HEK293 (cell line): Measurements from ENCODE around the gene PTPN11.
A peak's percentile ranks its signal among the peaks of the same experiment; 100 is the strongest.

Source experiments
- CTCF ChIA-PET: fragments of 350-600 bp; formaldehyde crosslinking; extraction: SDS; loops from one replicate; lab custom pipeline; 2021; ENCODE audit warnings: antibody characterized with exemption; lab: Yijun Ruan, JAX
- POLR2A ChIA-PET: fragments of 300-600 bp; formaldehyde crosslinking; extraction: SDS; loops from one replicate; lab custom pipeline; 2020; ENCODE audit warnings: antibody characterized with exemption, inconsistent platforms; lab: Yijun Ruan, JAX
- H3K27ac ChIP-seq: fragments of 200-500 bp; sonication (Bioruptor generic); 2 replicates; pipeline ENCODE4 v1.5.1; 2014; ENCODE audit warnings: low read depth, low read length, control low read depth, inconsistent platforms; ENCODE audit errors: extremely low read depth
- H3K36me3 ChIP-seq, 2 experiments: fragments of 200-500 bp in 1 of 2; sonication (Bioruptor generic) in 1 of 2; 1 replicate in 1 of 2; 2 replicates in 1 of 2; pipeline ENCODE4 v1.5.1; 2014 to 2017; ENCODE audit warnings: inconsistent platforms in 2 of 2, low read length in 2 of 2; ENCODE audit not compliant: control insufficient read depth in 2 of 2, insufficient read depth in 1 of 2
- H3K4me1 ChIP-seq: fragments of 200-500 bp; sonication (Bioruptor generic); 2 replicates; pipeline ENCODE4 v1.5.1; 2014; ENCODE audit warnings: mild to moderate bottlenecking, low read length, inconsistent platforms; ENCODE audit not compliant: control insufficient read depth, insufficient read depth
- H3K4me3 ChIP-seq: 2 replicates; pipeline ENCODE4 v1.5.1; 2011; ENCODE audit warnings: low read depth, mild to moderate bottlenecking, control low read depth, low read length, moderate library complexity
- H3K9me3 ChIP-seq: fragments of 200-500 bp; sonication (Bioruptor generic); 2 replicates; pipeline ENCODE4 v1.5.1; 2014; ENCODE audit warnings: low read depth, low read length, inconsistent platforms; ENCODE audit not compliant: control insufficient read depth, insufficient read depth
- GLIS1 ChIP-seq: fragments of 450-650 bp; formaldehyde crosslinking; IDR thresholded peaks from 2 replicates; pipeline ENCODE4 v1.5.1; 2016; ENCODE audit warnings: missing biosample characterization, missing genetic modification characterization
- GLIS2 ChIP-seq: fragments of 450-650 bp; formaldehyde crosslinking; IDR thresholded peaks from 2 replicates; pipeline ENCODE4 v1.5.1; 2016; ENCODE audit warnings: missing biosample characterization, missing genetic modification characterization
- KLF10 ChIP-seq: fragments of 450-650 bp; IDR thresholded peaks from 2 replicates; pipeline ENCODE4 v1.5.1; 2018; ENCODE audit warnings: missing biosample characterization, mild to moderate bottlenecking, missing genetic modification characterization
- MYNN ChIP-seq: fragments of 450-650 bp; formaldehyde crosslinking; IDR thresholded peaks from 2 replicates; pipeline ENCODE4 v1.5.1; 2016; ENCODE audit warnings: missing biosample characterization, missing genetic modification characterization, borderline replicate concordance
- SALL2 ChIP-seq: fragments of 450-650 bp; formaldehyde crosslinking; IDR thresholded peaks from 2 replicates; pipeline ENCODE4 v1.5.0; 2017; ENCODE audit warnings: missing biosample characterization, mild to moderate bottlenecking, missing genetic modification characterization, borderline replicate concordance
- SCRT2 ChIP-seq: fragments of 450-650 bp; formaldehyde crosslinking; IDR thresholded peaks from 2 replicates; pipeline ENCODE4 v1.5.1; 2016; ENCODE audit warnings: missing biosample characterization, missing genetic modification characterization
- SP2 ChIP-seq: fragments of 450-650 bp; formaldehyde crosslinking; IDR thresholded peaks from 2 replicates; pipeline ENCODE4 v1.5.1; 2016; ENCODE audit warnings: missing biosample characterization, missing genetic modification characterization
- ZBTB17 ChIP-seq: fragments of 450-650 bp; formaldehyde crosslinking; IDR thresholded peaks from 2 replicates; pipeline ENCODE4 v1.5.1; 2016; ENCODE audit warnings: missing biosample characterization, missing genetic modification characterization
- ZBTB21 ChIP-seq: fragments of 450-650 bp; formaldehyde crosslinking; IDR thresholded peaks from 2 replicates; pipeline ENCODE4 v1.5.1; 2017; ENCODE audit warnings: missing biosample characterization, missing genetic modification characterization
- ZBTB48 ChIP-seq: fragments of 450-650 bp; formaldehyde crosslinking; IDR thresholded peaks from 2 replicates; pipeline ENCODE4 v1.5.1; 2016; ENCODE audit warnings: missing biosample characterization, missing genetic modification characterization
- ZEB2 ChIP-seq: fragments of 450-650 bp; formaldehyde crosslinking; IDR thresholded peaks from 2 replicates; pipeline ENCODE4 v1.5.1; 2016; ENCODE audit warnings: missing biosample characterization, missing genetic modification characterization
- ZFHX2 ChIP-seq: fragments of 450-650 bp; formaldehyde crosslinking; conservative IDR thresholded peaks from 2 replicates; pipeline ENCODE4 v1.5.1; 2016; ENCODE audit warnings: missing biosample characterization, missing genetic modification characterization
- ZNF138 ChIP-seq: fragments of 450-650 bp; formaldehyde crosslinking; IDR thresholded peaks from 2 replicates; pipeline ENCODE4 v1.5.1; 2016; ENCODE audit warnings: missing biosample characterization, missing genetic modification characterization, borderline replicate concordance
- ZNF146 ChIP-seq: fragments of 450-650 bp; formaldehyde crosslinking; IDR thresholded peaks from 2 replicates; pipeline ENCODE4 v1.5.1; 2016; ENCODE audit warnings: missing biosample characterization, missing genetic modification characterization
- ZNF169 ChIP-seq: fragments of 450-650 bp; formaldehyde crosslinking; IDR thresholded peaks from 2 replicates; pipeline ENCODE4 v1.5.1; 2016; ENCODE audit warnings: missing biosample characterization, missing genetic modification characterization
- ZNF221 ChIP-seq: fragments of 450-650 bp; formaldehyde crosslinking; IDR thresholded peaks from 2 replicates; pipeline ENCODE4 v1.5.1; 2017; ENCODE audit warnings: missing biosample characterization, missing genetic modification characterization, borderline replicate concordance
- ZNF248 ChIP-seq: fragments of 450-650 bp; formaldehyde crosslinking; IDR thresholded peaks from 2 replicates; pipeline ENCODE4 v1.5.1; 2017; ENCODE audit warnings: missing biosample characterization, missing genetic modification characterization
- ZNF394 ChIP-seq: fragments of 450-650 bp; formaldehyde crosslinking; IDR thresholded peaks from 2 replicates; pipeline ENCODE4 v1.5.1; 2016; ENCODE audit warnings: missing biosample characterization, missing genetic modification characterization, mild to moderate bottlenecking, moderate library complexity, borderline replicate concordance
- ZNF433 ChIP-seq: fragments of 450-650 bp; formaldehyde crosslinking; IDR thresholded peaks from 2 replicates; pipeline ENCODE4 v1.5.1; 2016; ENCODE audit warnings: missing biosample characterization, missing genetic modification characterization, low read depth
- ZNF548 ChIP-seq: fragments of 450-650 bp; formaldehyde crosslinking; IDR thresholded peaks from 2 replicates; pipeline ENCODE4 v1.5.1; 2016; ENCODE audit warnings: missing biosample characterization, missing genetic modification characterization
- ZNF560 ChIP-seq: fragments of 450-650 bp; formaldehyde crosslinking; IDR thresholded peaks from 2 replicates; pipeline ENCODE4 v1.5.1; 2017; ENCODE audit warnings: missing biosample characterization, missing genetic modification characterization, borderline replicate concordance
- ZNF664 ChIP-seq: fragments of 450-650 bp; formaldehyde crosslinking; IDR thresholded peaks from 2 replicates; pipeline ENCODE4 v1.5.1; 2016; ENCODE audit warnings: missing biosample characterization, missing genetic modification characterization
- ZNF76 ChIP-seq: fragments of 450-650 bp; formaldehyde crosslinking; IDR thresholded peaks from 2 replicates; pipeline ENCODE4; 2016; ENCODE audit warnings: low read depth, missing biosample characterization, missing genetic modification characterization, borderline replicate concordance
- ZNF791 ChIP-seq: fragments of 450-650 bp; formaldehyde crosslinking; IDR thresholded peaks from 2 replicates; pipeline ENCODE4 v1.5.1; 2016; ENCODE audit warnings: missing biosample characterization, missing genetic modification characterization
- ZSCAN16 ChIP-seq: fragments of 450-650 bp; formaldehyde crosslinking; IDR thresholded peaks from 2 replicates; pipeline ENCODE4 v1.5.1; 2016; ENCODE audit warnings: missing biosample characterization, missing genetic modification characterization
- TF ChIP-seq, protein P1 (sequence below): fragments of 450-650 bp; formaldehyde crosslinking; IDR thresholded peaks from 2 replicates; pipeline ENCODE4 v1.5.1; 2017; ENCODE audit warnings: missing biosample characterization, missing genetic modification characterization
- TF ChIP-seq, protein P2 (sequence below): fragments of 450-650 bp; formaldehyde crosslinking; IDR thresholded peaks from 2 replicates; pipeline ENCODE4 v1.5.1; 2017; ENCODE audit warnings: missing biosample characterization, missing genetic modification characterization
- TF ChIP-seq, protein P3 (sequence below): fragments of 450-650 bp; formaldehyde crosslinking; IDR thresholded peaks from 2 replicates; pipeline ENCODE4 v1.5.1; 2016; ENCODE audit warnings: missing biosample characterization, missing genetic modification characterization, low read depth
- TF ChIP-seq, protein P4 (sequence below): fragments of 450-650 bp; formaldehyde crosslinking; IDR thresholded peaks from 2 replicates; pipeline ENCODE4 v1.5.1; 2016; ENCODE audit warnings: missing biosample characterization, missing genetic modification characterization

PTPN11 gene

DNA sequence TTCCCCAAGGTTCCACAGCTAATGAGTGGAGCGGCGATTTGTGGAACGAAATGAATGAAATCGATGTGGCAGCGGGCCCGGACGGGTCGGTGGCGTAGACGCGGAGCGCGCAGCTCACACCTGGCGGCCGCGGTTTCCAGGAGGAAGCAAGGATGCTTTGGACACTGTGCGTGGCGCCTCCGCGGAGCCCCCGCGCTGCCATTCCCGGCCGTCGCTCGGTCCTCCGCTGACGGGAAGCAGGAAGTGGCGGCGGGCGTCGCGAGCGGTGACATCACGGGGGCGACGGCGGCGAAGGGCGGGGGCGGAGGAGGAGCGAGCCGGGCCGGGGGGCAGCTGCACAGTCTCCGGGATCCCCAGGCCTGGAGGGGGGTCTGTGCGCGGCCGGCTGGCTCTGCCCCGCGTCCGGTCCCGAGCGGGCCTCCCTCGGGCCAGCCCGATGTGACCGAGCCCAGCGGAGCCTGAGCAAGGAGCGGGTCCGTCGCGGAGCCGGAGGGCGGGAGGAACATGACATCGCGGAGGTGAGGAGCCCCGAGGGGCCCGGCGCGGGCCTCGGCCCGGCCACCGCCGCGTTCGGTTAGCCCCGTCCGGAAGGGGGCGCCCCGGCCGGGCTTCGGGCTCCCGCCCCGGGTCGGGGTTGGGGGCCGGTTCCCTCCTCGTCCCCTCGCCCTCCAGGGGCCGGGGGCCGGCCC is at the start of gene PTPN11:
PTPN11 (plus strand) TSS at position 340 of the 689 bp plus-strand sequence; CDS start at position 505, 165 bp downstream.
- Histone ChIP-seq H3K4me3 (peak within 1 kb of the TSS; percentile 99), H3K9me3 (no peaks in the 10 kb centered on the region), H3K4me1 (0 out of 2 replicates have a peak, but pooled peaks cover 4% of the 10 kb centered on the region), H3K36me3 (no peaks in the 10 kb centered on the region), H3K27ac (peak within 1 kb of the TSS; percentile 80)
- CTCF ChIA-PET, result interaction anchor here (0.5 to 0.7 kb wide), 2 partner anchors 43 to 95 kb away, joined by 3 to 4 read pairs; no protein-coding TSS in a partner anchor
- POLR2A ChIA-PET, result interaction anchor here (0.7 to 1.0 kb wide), 2 partner anchors 14 to 153 kb away, joined by 3 to 6 read pairs; no protein-coding TSS in a partner anchor
- TF ChIP-seq, protein P1, sequence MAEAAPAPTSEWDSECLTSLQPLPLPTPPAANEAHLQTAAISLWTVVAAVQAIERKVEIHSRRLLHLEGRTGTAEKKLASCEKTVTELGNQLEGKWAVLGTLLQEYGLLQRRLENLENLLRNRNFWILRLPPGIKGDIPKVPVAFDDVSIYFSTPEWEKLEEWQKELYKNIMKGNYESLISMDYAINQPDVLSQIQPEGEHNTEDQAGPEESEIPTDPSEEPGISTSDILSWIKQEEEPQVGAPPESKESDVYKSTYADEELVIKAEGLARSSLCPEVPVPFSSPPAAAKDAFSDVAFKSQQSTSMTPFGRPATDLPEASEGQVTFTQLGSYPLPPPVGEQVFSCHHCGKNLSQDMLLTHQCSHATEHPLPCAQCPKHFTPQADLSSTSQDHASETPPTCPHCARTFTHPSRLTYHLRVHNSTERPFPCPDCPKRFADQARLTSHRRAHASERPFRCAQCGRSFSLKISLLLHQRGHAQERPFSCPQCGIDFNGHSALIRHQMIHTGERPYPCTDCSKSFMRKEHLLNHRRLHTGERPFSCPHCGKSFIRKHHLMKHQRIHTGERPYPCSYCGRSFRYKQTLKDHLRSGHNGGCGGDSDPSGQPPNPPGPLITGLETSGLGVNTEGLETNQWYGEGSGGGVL (tag by site-specific recombination), result peak; percentile 52; the same call in 1 of the 2 replicates
- no peak for TF ChIP-seq MYNN (tag by site-specific recombination)
- peak; percentile 54; the same call in 1 of the 2 replicates for TF ChIP-seq KLF10 (tag by site-specific recombination)
- TF ChIP-seq ZFHX2 (tag by site-specific recombination), result peak; percentile 89
- peak; percentile 87 for TF ChIP-seq ZNF76 (tag by site-specific recombination)
- no peak for TF ChIP-seq ZNF221 (tag by site-specific recombination)
- TF ChIP-seq ZNF169 (tag by site-specific recombination), result no peak
- TF ChIP-seq ZNF394 (tag by site-specific recombination), result peak; percentile 30; the same call in 1 of the 2 replicates
- TF ChIP-seq, protein P2, sequence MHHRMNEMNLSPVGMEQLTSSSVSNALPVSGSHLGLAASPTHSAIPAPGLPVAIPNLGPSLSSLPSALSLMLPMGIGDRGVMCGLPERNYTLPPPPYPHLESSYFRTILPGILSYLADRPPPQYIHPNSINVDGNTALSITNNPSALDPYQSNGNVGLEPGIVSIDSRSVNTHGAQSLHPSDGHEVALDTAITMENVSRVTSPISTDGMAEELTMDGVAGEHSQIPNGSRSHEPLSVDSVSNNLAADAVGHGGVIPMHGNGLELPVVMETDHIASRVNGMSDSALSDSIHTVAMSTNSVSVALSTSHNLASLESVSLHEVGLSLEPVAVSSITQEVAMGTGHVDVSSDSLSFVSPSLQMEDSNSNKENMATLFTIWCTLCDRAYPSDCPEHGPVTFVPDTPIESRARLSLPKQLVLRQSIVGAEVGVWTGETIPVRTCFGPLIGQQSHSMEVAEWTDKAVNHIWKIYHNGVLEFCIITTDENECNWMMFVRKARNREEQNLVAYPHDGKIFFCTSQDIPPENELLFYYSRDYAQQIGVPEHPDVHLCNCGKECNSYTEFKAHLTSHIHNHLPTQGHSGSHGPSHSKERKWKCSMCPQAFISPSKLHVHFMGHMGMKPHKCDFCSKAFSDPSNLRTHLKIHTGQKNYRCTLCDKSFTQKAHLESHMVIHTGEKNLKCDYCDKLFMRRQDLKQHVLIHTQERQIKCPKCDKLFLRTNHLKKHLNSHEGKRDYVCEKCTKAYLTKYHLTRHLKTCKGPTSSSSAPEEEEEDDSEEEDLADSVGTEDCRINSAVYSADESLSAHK (tag by site-specific recombination), result no peak
- TF ChIP-seq ZSCAN16 (tag by site-specific recombination), result no peak
- peak; percentile 40; the same call in 1 of the 2 replicates for TF ChIP-seq ZBTB21 (tag by site-specific recombination)
- no peak for TF ChIP-seq ZNF560 (tag by site-specific recombination)
- no peak for TF ChIP-seq ZNF248 (tag by site-specific recombination)
- TF ChIP-seq SCRT2 (tag by site-specific recombination), result no peak
- peak; percentile 86 for TF ChIP-seq GLIS1 (tag by site-specific recombination)
- peak; percentile 98 for TF ChIP-seq ZBTB17 (tag by site-specific recombination)
- no peak for TF ChIP-seq ZNF791
- TF ChIP-seq ZNF138 (tag by site-specific recombination), result no peak
- no peak for TF ChIP-seq SALL2 (tag by site-specific recombination)
- peak; percentile 45 for TF ChIP-seq SP2 (tag by site-specific recombination)
- TF ChIP-seq ZBTB48 (tag by site-specific recombination), result 0 out of 2 replicates have a peak, but pooled peaks have one; percentile 10
- no peak for TF ChIP-seq ZNF433 (tag by site-specific recombination)
- TF ChIP-seq ZNF664, result no peak
- TF ChIP-seq ZNF146 (tag by site-specific recombination), result no peak
- TF ChIP-seq, protein P3, sequence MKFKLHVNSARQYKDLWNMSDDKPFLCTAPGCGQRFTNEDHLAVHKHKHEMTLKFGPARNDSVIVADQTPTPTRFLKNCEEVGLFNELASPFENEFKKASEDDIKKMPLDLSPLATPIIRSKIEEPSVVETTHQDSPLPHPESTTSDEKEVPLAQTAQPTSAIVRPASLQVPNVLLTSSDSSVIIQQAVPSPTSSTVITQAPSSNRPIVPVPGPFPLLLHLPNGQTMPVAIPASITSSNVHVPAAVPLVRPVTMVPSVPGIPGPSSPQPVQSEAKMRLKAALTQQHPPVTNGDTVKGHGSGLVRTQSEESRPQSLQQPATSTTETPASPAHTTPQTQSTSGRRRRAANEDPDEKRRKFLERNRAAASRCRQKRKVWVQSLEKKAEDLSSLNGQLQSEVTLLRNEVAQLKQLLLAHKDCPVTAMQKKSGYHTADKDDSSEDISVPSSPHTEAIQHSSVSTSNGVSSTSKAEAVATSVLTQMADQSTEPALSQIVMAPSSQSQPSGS (tag by site-specific recombination), result peak; percentile 58; the same call in 1 of the 2 replicates
- TF ChIP-seq ZEB2 (tag by site-specific recombination), result peak; percentile 78
- TF ChIP-seq, protein P4, sequence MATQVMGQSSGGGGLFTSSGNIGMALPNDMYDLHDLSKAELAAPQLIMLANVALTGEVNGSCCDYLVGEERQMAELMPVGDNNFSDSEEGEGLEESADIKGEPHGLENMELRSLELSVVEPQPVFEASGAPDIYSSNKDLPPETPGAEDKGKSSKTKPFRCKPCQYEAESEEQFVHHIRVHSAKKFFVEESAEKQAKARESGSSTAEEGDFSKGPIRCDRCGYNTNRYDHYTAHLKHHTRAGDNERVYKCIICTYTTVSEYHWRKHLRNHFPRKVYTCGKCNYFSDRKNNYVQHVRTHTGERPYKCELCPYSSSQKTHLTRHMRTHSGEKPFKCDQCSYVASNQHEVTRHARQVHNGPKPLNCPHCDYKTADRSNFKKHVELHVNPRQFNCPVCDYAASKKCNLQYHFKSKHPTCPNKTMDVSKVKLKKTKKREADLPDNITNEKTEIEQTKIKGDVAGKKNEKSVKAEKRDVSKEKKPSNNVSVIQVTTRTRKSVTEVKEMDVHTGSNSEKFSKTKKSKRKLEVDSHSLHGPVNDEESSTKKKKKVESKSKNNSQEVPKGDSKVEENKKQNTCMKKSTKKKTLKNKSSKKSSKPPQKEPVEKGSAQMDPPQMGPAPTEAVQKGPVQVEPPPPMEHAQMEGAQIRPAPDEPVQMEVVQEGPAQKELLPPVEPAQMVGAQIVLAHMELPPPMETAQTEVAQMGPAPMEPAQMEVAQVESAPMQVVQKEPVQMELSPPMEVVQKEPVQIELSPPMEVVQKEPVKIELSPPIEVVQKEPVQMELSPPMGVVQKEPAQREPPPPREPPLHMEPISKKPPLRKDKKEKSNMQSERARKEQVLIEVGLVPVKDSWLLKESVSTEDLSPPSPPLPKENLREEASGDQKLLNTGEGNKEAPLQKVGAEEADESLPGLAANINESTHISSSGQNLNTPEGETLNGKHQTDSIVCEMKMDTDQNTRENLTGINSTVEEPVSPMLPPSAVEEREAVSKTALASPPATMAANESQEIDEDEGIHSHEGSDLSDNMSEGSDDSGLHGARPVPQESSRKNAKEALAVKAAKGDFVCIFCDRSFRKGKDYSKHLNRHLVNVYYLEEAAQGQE, result no peak
- TF ChIP-seq GLIS2 (tag by site-specific recombination), result peak; percentile 88; the same call in 1 of the 2 replicates
- TF ChIP-seq ZNF548 (tag by site-specific recombination), result no peak
